ENCODE results near the gene OR10A6. TPM values are rescaled to one million over a fixed set of nuclear protein-coding genes. Genes with fewer than 3 reads are reported as not detected.

OR10A6 gene
- total RNA-seq, 1 donor from 2014 or later, result not detected

GRCh38 chr11:7906481-7906880 is 24.6 kb downstream of the OR10A6 start:
- DNase-seq (ENCODE audit: extremely low spot score, unreplicated experiment), result no peak

GRCh38 chr11:7905961-7906429 is 25.1 kb downstream of the OR10A6 start:
- H3K4me3 Mint-ChIP-seq (ENCODE audit: unreplicated experiment), result no peak overlapping the region
- TF ChIP-seq CTCF (IDR thresholded peaks at IDR 0.05), result no peak
- H3K27me3 Mint-ChIP-seq (ENCODE audit: unreplicated experiment), result no peaks in the 10 kb centered on the region
- peak overlapping the region; percentile 17 for H3K27ac Mint-ChIP-seq (ENCODE audit: unreplicated experiment)
- H3K9me3 Mint-ChIP-seq (ENCODE audit: unreplicated experiment), result no peaks in the 10 kb centered on the region
- H3K4me1 Mint-ChIP-seq (ENCODE audit: unreplicated experiment), result peaks cover 42% of the 10 kb centered on the region
- no peak for DNase-seq (ENCODE audit: extremely low spot score, unreplicated experiment)
- no peaks in the 10 kb centered on the region for H3K36me3 Mint-ChIP-seq (ENCODE audit: unreplicated experiment)

More at GRCh38 chr11:7906481-7906880, 24.6 kb downstream of the OR10A6 start:
- H3K4me3 Mint-ChIP-seq (ENCODE audit: unreplicated experiment), result no peak overlapping the region
- TF ChIP-seq CTCF (IDR thresholded peaks at IDR 0.05), result no peak
- H3K27me3 Mint-ChIP-seq (ENCODE audit: unreplicated experiment), result no peaks in the 10 kb centered on the region
- peaks cover 42% of the 10 kb centered on the region for H3K4me1 Mint-ChIP-seq (ENCODE audit: unreplicated experiment)
- H3K36me3 Mint-ChIP-seq (ENCODE audit: unreplicated experiment), result no peaks in the 10 kb centered on the region
- H3K9me3 Mint-ChIP-seq (ENCODE audit: unreplicated experiment), result no peaks in the 10 kb centered on the region
- peak overlapping the region; percentile 17 for H3K27ac Mint-ChIP-seq (ENCODE audit: unreplicated experiment)

GRCh38 chr11:7905549-7905948 is 25.5 kb downstream of the OR10A6 start:
- no peak for TF ChIP-seq CTCF (IDR thresholded peaks at IDR 0.05)
- Mint-ChIP-seq H3K27me3 (ENCODE audit: unreplicated experiment) (no peaks in the 10 kb centered on the region), H3K4me1 (ENCODE audit: unreplicated experiment) (peaks cover 42% of the 10 kb centered on the region)

GRCh38 chr11:7904917-7905316 is 26.2 kb downstream of the OR10A6 start:
- H3K4me1 Mint-ChIP-seq (ENCODE audit: unreplicated experiment), result peaks cover 42% of the 10 kb centered on the region
- H3K9me3 Mint-ChIP-seq (ENCODE audit: unreplicated experiment), result no peaks in the 10 kb centered on the region

More at GRCh38 chr11:7905549-7905948, 25.5 kb downstream of the OR10A6 start:
- H3K36me3 Mint-ChIP-seq (ENCODE audit: unreplicated experiment), result no peaks in the 10 kb centered on the region
- H3K9me3 Mint-ChIP-seq (ENCODE audit: unreplicated experiment), result no peaks in the 10 kb centered on the region
- peak overlapping the region; percentile 17 for H3K27ac Mint-ChIP-seq (ENCODE audit: unreplicated experiment)
- no peak overlapping the region for H3K4me3 Mint-ChIP-seq (ENCODE audit: unreplicated experiment)
- no peak for DNase-seq (ENCODE audit: extremely low spot score, unreplicated experiment)

GRCh38 chr11:7903940-7904339 is 27.1 kb downstream of the OR10A6 start:
- Mint-ChIP-seq H3K27me3 (ENCODE audit: unreplicated experiment) (no peaks in the 10 kb centered on the region), H3K9me3 (ENCODE audit: unreplicated experiment) (no peaks in the 10 kb centered on the region), H3K36me3 (ENCODE audit: unreplicated experiment) (no peaks in the 10 kb centered on the region), H3K4me1 (ENCODE audit: unreplicated experiment) (peaks cover 42% of the 10 kb centered on the region), H3K4me3 (ENCODE audit: unreplicated experiment) (no peak overlapping the region), H3K27ac (ENCODE audit: unreplicated experiment) (peak overlapping the region; percentile 81)
- no peak for DNase-seq (ENCODE audit: extremely low spot score, unreplicated experiment)
- TF ChIP-seq CTCF (IDR thresholded peaks at IDR 0.05), result no peak

More at GRCh38 chr11:7904917-7905316, 26.2 kb downstream of the OR10A6 start:
- no peak overlapping the region for H3K27ac Mint-ChIP-seq (ENCODE audit: unreplicated experiment)
- TF ChIP-seq CTCF (IDR thresholded peaks at IDR 0.05), result peak; percentile 64
- no peaks in the 10 kb centered on the region for H3K27me3 Mint-ChIP-seq (ENCODE audit: unreplicated experiment)
- DNase-seq (ENCODE audit: extremely low spot score, unreplicated experiment), result no peak
- H3K36me3 Mint-ChIP-seq (ENCODE audit: unreplicated experiment), result no peaks in the 10 kb centered on the region
- no peak overlapping the region for H3K4me3 Mint-ChIP-seq (ENCODE audit: unreplicated experiment)
